Parathyroid adenoma (tissue), 2 donors: ENCODE data around the gene TOM1L2.

Experiments
- H2AFZ ChIP-seq: fragments of 300-600 bp; sonication (generic); one replicate; pipeline ENCODE4 v1.7.0; 2017; ENCODE audit warnings: antibody characterized with exemption, mild to moderate bottlenecking
- H3K27ac ChIP-seq: fragments of 300-600 bp; sonication (generic); one replicate; pipeline ENCODE4 v1.7.0; 2017
- H3K27me3 ChIP-seq: fragments of 300-600 bp; sonication (generic); one replicate; pipeline ENCODE4 v1.7.0; 2017; ENCODE audit warnings: low read length; ENCODE audit not compliant: control insufficient read depth, insufficient read depth
- H3K36me3 ChIP-seq: fragments of 300-600 bp; sonication (generic); one replicate; pipeline ENCODE4 v1.7.0; 2017; ENCODE audit warnings: low read length; ENCODE audit not compliant: control insufficient read depth, insufficient read depth
- H3K4me1 ChIP-seq: fragments of 300-600 bp; sonication (generic); one replicate; pipeline ENCODE4 v1.7.0; 2017; ENCODE audit warnings: control low read depth
- H3K4me2 ChIP-seq: fragments of 300-600 bp; sonication (generic); one replicate; pipeline ENCODE4 v1.7.0; 2017; ENCODE audit warnings: low read length
- H3K4me3 ChIP-seq: fragments of 300-600 bp; sonication (generic); one replicate; pipeline ENCODE4 v1.7.0; 2017; ENCODE audit warnings: low read depth, low read length
- H3K79me2 ChIP-seq: fragments of 300-600 bp; sonication (generic); one replicate; pipeline ENCODE4 v1.7.0; 2017; ENCODE audit warnings: control low read depth
- H3K9ac ChIP-seq: fragments of 300-600 bp; sonication (generic); one replicate; pipeline ENCODE4 v1.7.0; 2017; ENCODE audit warnings: mild to moderate bottlenecking
- H3K9me3 ChIP-seq: fragments of 300-600 bp; sonication (generic); one replicate; pipeline ENCODE4 v1.7.0; 2017; ENCODE audit warnings: low read length; ENCODE audit not compliant: control insufficient read depth
- CTCF ChIP-seq: fragments of 300-600 bp; sonication (generic); IDR thresholded peaks from one replicate; pipeline ENCODE4 v1.7.0; 2017; ENCODE audit warnings: antibody characterized with exemption, mild to moderate bottlenecking
- donor health status: primary hyperparathyroidism.

The TOM1L2 gene

GRCh38 chr17:17888821-17889220, 83.4 kb downstream of the TOM1L2 start:
- TF ChIP-seq CTCF = peak; percentile 34
- H3K27ac ChIP-seq = no peak overlapping the region
- no peak overlapping the region for H3K4me3 ChIP-seq
- no peaks in the 10 kb centered on the region for H3K9me3 ChIP-seq
- H2AFZ ChIP-seq = no peak overlapping the region
- peaks cover 17% of the 10 kb centered on the region for H3K4me1 ChIP-seq
- no peak overlapping the region for H3K4me2 ChIP-seq
- H3K9ac ChIP-seq = no peak overlapping the region
- peaks cover 21% of the 10 kb centered on the region for H3K79me2 ChIP-seq
- H3K27me3 ChIP-seq = no peaks in the 10 kb centered on the region
- H3K36me3 ChIP-seq = no peaks in the 10 kb centered on the region

- H3K4me3 ChIP-seq = no peak overlapping the region
- no peak overlapping the region for H2AFZ ChIP-seq
- peaks cover 17% of the 10 kb centered on the region for H3K4me1 ChIP-seq
- H3K79me2 ChIP-seq = peaks cover 23% of the 10 kb centered on the region
- no peaks in the 10 kb centered on the region for H3K36me3 ChIP-seq
- TF ChIP-seq CTCF = no peak
- no peaks in the 10 kb centered on the region for H3K9me3 ChIP-seq
- no peak overlapping the region for H3K27ac ChIP-seq
- no peaks in the 10 kb centered on the region for H3K27me3 ChIP-seq
- H3K4me2 ChIP-seq = no peak overlapping the region
- H3K9ac ChIP-seq = no peak overlapping the region
Measured at GRCh38 chr17:17888371-17888770, 83.8 kb downstream of the TOM1L2 start.

- TF ChIP-seq CTCF = no peak
- H3K27ac ChIP-seq = no peak overlapping the region
Measured at GRCh38 chr17:17887752-17888304, 84.4 kb downstream of the TOM1L2 start.

GRCh38 chr17:17886726-17887125, 85.5 kb downstream of the TOM1L2 start:
- TF ChIP-seq CTCF = no peak
- Histone ChIP-seq H3K27me3 (no peaks in the 10 kb centered on the region), H3K4me1 (peaks cover 14% of the 10 kb centered on the region), H3K9ac (no peak overlapping the region), H3K36me3 (no peaks in the 10 kb centered on the region), H3K4me3 (no peak overlapping the region), H3K27ac (peak overlapping the region; percentile 30), H2AFZ (no peak overlapping the region), H3K79me2 (peaks cover 24% of the 10 kb centered on the region), H3K4me2 (no peak overlapping the region), H3K9me3 (no peaks in the 10 kb centered on the region)

More at GRCh38 chr17:17887752-17888304, 84.4 kb downstream of the TOM1L2 start:
- Histone ChIP-seq H3K9ac (no peak overlapping the region), H2AFZ (no peak overlapping the region), H3K36me3 (no peaks in the 10 kb centered on the region), H3K79me2 (peaks cover 22% of the 10 kb centered on the region), H3K4me2 (no peak overlapping the region), H3K9me3 (no peaks in the 10 kb centered on the region), H3K4me3 (no peak overlapping the region), H3K27me3 (no peaks in the 10 kb centered on the region), H3K4me1 (peaks cover 17% of the 10 kb centered on the region)

GRCh38 chr17:17886226-17886625, 86.0 kb downstream of the TOM1L2 start:
- Histone ChIP-seq H3K79me2 (peaks cover 21% of the 10 kb centered on the region), H3K27me3 (no peaks in the 10 kb centered on the region), H3K4me1 (peaks cover 14% of the 10 kb centered on the region), H3K4me2 (no peak overlapping the region), H3K4me3 (no peak overlapping the region), H3K27ac (no peak overlapping the region), H2AFZ (no peak overlapping the region), H3K36me3 (no peaks in the 10 kb centered on the region), H3K9ac (no peak overlapping the region), H3K9me3 (no peaks in the 10 kb centered on the region)
- TF ChIP-seq CTCF = no peak
